GM21723 (cell line): ENCODE results near the gene RUFY3.
A peak's percentile ranks its signal among the peaks of the same experiment; 100 is the strongest.
"Not testable (repeated sequence)": the region's sequence is repeated elsewhere in the genome, so short reads cannot be mapped to it uniquely, and the experiment has no call there.

Experiments
- ATAC-seq: cut with Tn5 transposase; IDR thresholded peaks from one replicate; pipeline ENCODE4 v1.9.1; 2021; ENCODE audit warnings: mild to moderate bottlenecking, moderate library complexity; ENCODE audit not compliant: unreplicated experiment

Gene RUFY3

DNA sequence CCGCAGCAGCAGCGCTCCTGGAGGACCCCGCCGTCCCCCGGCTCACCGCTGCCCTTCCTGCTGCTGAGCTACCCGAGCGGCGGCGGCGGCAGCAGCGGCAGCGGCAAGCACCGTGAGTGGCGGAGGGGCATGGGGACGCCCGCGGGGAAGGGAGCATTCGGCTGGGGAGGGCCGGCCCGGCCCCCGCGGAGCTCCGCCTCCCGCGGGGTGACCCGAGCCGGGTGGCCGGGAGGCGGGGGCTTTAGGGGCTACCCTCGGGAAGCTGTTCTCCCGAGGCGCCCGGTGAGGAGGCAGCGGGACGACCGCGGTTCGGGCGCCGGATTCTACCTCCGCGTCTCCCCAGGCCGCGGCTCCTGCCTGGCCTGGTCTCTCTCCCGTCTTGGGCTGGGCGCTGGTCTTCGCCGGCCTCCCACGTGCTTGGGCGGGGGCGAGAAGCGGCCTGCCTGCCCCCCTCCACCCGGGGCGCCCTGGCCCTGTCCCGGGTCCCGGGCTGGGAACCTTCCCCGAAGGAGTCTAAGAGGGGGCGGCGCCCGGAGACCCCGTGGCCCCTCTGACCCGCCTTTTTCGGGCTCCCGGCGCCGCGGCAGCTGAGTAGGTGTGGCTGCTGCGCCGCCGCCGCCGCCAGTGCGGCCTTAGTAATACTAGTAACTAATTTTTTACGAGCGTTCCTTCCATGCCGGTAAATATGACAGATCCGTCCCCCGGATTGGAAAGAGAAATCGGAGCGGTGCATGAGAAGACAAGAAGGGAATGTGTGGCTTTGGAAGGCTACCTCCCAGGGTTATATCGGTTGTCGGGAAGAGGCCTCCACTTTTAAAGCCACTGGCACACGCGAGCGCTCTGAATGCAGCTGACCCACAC is 16.4 kb upstream of the RUFY3 start:
- peak; percentile 66 for ATAC-seq

DNA sequence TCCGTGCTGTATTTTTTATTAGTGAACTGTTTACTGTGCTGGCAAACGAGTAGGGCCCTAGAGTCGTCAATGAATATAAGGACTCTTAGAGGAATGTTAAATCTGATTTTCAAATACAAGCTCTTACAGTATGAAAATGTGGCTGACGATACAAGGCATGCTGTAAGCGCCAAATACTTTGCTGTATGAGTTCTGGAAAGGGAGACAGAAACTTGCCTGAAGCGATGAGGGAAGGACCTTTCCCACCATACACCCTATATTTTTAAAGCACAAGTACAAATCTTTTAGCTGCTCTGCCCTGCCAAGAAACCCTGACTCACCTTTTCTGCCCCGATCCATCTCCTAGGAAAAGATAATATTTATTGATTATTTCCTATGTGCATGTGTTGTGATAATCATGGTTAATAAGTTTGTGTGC is 15.7 kb upstream of the RUFY3 start:
- no peak for ATAC-seq

DNA sequence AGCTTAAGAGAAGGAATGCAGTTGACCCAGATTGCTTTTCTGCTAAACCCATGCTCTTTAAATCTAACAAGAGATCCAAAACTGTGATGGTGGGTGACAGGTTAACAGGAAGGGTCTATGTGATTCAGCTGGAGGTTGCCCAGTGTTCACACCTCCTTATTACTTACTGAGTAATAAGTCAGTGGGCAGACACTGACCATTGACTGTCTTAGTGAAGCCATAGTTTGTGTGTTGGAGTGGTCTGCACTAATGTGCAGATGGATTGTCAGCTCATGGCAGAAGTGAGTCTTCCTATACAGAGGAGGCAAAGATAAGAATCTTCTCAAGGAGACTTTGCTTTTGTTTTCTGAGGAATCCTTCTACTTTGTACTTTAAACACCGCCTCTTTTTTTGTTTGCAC is 15.2 kb upstream of the RUFY3 start:
- ATAC-seq: no peak

DNA sequence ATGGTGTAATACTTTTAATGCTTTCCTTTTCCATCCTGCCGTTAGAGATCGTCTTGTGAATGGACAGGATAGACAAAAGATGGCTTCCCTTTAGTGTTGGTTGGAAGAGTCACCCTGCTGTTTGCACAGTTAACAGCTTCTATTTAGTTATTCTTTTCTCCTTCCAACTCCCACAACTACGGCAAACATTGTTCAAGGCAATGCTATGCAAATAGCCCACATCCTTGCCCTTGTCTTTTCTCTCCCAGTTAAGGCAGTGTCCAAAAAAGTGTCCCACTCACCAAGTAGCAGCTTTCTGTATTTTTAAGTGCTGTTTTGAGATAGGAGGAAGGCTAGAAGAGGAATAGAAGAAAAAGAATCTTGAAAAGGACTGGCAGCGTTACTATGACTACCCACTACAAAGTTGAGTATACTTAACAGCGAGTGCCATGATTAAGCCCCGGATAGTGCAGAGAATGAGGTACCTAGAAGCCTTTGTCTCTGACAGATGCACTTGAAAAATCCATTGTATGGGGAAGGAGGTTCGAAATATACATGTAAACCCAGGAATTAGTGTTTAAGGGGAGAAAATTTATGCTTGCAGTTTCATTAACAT is 12.1 kb upstream of the RUFY3 start:
- no peak for ATAC-seq

DNA sequence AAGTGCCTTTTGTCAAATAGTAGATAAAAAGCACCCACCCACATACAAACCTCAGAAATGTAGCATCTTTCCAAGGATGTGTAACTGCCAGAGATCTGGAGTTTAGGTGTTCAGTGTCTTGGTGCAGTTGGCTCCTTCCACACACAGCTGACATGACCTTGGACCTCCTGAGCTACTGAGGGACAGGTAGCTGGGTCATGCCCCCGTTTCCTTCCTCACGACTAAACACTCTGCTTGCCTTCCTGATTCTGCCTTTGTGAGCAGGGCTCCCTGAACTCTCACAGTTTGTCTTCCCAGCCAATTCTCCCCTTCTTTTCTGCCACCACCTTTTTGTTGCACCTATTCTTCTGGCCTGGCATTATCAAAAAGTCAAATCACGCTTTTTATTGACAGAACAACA is 10.2 kb upstream of the RUFY3 start:
- no peak for ATAC-seq

DNA sequence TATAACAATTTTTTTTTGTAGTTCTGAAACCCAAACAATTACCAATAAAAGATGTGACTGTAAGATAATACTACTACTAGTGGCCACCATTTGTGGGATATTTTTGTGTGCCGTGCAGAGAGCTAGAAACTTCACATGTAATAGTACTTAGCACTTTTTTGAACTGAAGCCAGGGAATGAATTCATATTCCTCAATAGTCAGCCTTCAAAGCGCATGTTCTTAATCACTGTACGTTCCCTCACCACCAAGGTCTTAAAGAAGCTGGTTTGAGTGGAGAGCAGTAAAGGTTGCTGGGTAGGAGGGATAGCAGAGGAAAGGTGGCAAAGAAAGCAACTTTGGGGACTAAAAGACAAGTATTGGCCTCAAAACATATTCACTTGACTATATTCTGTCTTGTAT is 9.6 kb upstream of the RUFY3 start:
- ATAC-seq: no peak

DNA sequence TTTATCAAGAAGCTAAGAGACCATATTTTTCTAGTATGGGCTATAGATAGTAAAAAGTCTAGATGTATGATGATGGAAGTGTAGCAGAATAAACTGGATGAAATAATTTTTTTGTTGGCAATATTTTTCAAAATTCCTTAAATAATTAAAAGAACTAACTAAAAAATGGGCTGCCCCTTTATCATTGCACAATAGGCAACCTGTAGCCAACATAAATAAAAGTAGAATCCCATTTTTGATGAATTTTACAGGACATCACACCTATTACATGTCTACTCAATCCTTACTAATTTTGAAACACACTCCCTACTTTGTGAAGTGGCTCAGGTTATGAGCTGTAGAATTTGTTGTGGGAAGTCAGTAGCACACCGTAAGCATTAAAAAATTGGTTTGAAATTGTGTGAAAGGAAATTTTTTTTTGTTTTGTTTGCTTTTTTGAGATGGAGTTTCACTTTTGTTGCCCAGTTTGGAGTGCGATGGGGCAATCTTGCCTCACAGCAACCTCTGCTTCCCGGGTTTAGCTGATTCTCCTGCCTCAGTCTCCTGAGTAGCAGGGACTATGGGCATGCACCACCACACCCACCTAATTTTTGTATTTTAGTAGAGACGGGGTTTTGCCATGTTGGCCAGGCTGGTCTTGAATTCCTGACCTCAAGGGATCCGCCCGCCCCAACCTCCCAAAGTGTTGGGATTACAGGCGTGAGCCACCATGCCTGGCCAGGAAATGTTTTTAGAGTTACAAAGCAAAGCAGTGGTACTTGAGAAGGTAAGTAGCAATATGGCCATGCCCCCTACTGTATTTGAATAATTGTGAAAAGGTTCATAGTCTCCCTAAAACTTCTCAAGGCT is 8.9 kb upstream of the RUFY3 start:
- peak; percentile 20 for ATAC-seq

DNA sequence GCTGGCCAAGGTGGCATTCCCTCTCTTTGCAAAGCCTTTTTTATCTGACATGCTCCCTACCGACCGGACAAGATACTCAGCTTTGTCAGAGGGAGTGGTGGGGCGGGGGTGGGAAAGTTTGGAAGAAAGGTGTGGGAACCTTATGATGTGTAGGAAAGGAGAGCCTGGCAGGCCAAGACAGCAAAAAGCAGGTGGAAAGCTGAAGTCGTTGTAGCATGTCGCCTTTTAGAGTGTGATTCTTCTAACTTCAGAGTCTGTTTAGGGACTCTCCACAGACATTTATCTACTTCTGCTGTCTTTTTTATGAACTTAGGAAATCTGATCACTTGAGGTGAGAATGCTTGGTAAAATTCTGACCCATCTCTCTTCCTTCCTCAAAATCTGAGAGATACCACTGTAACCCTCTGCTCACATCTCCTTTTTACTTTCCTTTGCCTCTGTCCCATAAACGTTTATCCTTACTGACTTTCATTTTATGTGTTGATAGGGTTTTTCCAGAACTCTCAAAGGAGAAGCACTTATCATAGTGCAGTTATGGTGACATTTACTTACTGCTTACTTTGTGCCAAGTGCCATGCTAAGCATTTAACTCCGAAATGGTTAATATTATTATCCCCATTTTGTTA is 8.2 kb upstream of the RUFY3 start:
- ATAC-seq: peak; percentile 44

DNA sequence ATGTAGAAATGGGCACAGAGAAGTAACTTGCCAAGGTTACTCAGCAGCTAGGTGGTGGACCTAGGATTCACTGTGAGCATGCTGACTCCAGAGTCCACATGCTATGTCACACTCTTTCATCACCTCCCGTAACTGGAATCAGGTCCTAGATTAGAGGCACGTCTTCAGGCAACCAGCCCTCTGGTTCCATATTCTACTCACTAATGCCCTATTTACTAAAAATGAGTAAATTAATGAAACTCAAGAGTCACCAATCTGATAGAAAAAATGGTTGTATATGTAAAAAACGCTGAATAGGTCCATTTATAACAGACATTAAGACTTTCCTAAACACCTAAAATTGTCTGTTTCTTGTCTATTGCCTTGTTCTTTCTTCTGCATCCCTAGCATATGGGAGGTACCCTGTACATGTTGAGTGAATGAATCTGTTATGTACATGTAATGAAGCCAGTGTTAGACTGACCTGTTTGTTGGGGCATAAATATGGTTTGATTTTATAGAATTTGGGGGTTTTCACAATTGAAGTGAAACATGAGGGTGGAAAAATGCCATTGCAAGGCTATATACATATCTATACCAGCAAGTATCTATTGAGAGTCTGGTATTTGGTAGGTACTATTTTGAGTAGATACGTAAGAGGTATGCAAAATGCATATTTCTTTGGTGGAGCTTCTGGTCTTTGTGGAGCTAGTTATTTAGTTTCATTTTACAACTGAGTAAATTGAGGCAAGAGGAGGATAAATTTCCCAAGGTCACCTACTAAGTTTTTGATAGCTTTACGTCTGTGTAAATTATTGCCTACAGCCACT is 7.5 kb upstream of the RUFY3 start:
- peak; percentile 52 for ATAC-seq

DNA sequence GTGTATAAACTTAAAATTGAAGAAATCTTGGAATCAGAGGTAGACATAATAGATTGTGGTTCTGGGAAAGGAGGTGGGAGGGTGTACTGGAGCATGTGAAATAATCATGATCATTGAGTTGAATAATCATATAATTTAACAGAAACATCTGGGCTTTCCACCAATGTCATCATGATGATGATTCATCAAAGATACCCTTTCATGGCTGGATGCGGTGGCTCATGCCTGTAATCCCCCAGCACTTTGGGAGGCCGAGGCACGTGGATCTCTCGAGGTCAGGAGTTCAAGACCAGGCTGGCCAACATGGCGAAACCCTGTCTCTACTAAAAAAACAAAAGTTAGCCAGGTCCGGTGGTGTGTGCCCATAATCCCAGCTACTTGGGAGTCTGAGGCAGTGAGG is 6.7 kb upstream of the RUFY3 start:
- ATAC-seq: peak; percentile 1

DNA sequence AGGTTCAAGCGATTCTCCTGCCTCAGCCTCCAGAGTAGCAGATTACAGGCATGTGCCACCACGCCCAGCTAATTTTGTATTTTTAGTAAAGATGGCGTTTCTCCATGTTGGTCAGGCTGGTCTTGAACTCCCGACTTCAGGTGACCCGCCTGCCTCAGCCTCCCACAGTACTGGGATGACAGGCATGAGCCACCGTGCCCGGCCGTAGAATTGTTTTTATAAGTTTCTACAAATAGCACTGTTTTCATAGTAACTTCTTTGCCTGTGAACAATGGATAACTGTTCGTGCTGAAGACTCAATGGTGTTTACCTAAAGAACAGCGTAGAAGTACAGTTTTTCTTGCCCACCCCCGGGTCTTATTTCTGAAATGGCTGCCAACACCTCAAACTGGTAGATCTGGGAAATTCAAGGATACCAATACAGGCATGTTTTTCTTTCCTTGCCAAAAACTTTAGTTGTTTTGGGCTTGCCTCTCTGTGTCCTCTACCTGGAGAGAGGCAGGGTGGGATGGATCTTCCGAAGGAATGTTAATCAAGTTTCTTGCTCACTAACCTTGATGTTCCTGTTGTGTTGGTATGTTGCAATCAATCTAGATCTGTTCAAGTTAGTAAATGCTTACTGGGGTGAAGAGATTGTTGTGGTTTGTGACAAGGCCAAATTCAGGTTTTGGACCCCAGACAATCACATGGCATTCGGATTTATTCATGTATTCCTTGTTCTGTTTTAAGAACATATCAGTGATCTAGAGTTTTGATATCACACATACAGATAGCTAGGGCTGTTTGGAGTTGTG is 2.8 kb upstream of the RUFY3 start:
- ATAC-seq: no peak

DNA sequence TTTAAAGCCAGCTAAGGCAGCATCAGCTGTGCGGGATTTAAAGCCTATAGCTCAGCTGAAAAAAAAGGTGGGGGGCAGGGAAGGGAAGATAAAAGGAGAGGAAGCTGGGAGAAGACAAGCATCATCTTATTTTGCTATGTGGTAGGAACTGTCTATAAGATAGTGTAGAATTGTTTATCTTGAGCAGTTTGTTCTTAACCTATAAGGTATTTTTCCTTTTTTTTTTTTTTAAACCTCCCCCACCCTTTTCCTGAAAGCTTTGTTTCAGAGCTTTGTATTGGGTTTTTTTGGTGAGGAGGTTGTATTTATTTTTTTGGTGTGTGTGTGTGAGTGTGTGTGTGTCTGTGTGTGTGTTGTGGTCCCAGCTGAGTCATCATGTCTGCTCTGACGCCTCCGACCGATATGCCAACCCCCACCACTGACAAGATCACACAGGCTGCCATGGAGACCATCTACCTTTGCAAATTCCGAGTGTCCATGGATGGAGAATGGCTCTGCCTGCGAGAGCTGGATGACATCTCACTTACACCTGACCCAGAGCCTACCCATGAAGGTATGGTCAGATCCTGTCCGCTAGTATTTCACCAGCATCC is 531 bp downstream of the RUFY3 start:
- no peak for ATAC-seq

DNA sequence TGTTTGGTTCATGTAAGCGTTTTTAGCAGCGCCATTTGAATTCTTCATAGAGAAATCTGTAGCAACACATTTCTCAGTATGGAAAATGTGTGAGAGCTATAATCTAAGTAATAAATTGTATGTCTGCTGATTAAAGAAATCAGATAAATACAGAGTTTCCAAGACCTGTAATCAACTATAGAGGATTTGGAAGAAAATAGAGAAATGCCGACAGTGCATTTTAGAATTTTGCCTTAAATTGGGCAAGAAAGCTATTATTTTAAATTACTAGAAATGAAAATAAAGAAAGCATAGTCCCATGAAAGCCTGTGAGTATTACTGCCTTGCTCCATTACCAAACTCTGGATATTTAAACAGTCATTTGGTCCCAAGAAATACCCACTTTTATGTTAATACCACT is 2.7 kb downstream of the RUFY3 start:
- no peak for ATAC-seq

DNA sequence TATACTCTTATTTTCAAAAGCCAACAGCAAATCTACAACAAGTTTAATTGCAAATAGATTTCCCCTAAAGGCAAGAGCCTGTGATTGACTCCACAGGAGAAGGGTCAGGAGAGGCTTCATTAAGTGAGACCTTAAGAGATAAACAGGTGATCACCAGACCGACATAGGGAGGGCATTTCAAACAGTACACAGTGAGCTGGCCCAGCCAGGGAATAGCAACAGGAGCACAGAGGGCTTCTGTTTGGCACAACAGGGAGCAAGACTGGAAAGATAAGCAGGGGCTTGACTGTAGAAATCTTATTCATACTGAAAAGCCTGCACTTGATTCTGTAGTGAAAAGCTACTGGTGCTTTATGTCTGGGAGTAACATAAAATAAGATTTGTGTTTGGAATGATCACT is 3.9 kb downstream of the RUFY3 start:
- no peak for ATAC-seq

DNA sequence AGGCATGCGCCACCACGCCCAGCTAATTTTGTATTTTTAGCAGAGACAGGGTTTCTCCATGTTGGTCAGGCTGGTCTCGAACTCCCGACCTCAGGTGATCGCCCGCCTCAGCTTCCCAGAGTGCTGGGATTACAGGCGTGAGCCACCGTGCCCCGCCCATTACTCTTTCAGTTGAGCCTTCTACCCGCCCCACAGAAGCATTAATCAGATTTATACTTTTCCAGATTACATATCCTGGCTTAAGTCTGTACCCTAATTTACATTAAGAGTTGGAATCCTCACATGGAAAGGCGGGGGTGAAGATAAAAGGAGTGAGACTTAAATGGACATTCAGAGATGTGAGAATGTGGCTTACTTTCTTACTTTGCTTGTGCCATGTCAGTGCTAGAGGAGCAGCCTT is 4.8 kb downstream of the RUFY3 start:
- not testable (repeated sequence) for ATAC-seq

DNA sequence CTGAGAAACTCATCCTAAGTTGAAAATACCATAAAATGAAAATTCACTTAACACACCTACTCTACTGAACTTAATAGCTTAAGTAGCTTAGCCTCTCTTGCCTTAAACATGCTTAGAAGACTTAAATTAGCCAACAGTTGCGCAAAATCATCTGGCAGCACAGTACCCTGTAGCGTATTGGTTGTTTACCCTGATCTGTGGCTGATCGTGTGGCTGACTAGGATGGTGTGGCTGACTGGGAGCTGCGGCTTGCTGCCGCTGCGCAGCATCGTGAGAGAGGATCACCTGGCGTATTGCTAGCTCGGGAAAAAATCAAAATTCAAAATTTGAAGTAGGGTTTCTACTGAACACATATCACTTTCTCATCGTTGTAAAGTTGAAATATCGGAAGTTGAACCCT is 6.3 kb downstream of the RUFY3 start:
- no peak for ATAC-seq

DNA sequence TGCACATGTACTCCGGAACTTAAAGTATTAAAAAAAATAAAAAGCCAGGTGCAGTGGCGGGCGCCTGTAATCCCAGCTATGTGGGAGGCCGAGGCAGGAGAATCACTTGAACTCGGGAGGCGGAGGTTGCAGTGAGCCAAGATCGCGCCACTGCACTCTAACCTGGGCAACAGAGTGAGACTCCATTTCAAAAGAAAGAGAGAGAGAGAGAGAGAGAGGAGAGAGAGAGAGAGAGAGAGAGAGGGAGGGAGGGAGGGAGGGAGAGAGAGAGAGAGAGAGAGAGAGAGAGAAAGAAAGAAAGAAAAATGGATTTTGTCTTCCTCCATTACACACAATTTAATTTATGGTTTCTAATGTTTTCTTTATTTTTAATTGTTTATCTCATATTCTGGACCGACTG is 11.1 kb downstream of the RUFY3 start:
- not testable (repeated sequence) for ATAC-seq

DNA sequence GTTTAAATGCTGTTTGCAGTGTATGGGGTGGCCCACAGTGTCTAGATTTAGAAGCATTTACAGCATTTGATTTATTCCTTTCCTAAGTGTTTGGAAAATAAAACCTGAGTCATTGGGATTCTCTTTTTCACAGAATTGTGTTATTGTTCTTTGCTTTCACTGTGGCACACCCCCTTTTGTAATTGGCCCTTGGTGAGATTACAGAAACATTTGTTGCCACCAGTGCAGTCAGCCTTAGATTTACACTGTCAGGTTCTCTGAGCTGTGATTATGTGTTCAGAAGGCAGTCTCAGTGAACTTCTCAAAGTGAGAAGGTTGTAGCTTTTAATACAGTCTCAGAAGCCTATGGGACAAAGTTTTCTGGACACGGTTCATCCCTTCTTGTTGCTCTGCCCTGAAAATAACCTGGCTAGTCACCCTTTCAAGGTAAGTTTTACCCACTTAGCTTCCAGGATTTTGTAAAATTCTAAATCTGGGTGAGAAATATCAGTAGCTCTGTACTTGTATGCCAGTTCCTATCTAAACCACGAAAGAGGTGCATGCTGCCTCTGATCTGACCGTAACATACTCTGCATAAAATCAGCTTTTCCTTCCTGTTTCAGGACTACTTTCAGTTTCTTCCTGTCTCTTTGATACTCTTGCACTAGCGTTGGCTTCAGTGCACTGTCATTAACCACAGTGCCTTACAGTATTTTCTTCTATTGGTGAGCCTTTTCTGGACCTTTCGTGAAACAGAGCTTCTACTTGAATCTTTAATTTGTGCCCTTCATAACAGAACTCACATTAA is 12.6 kb downstream of the RUFY3 start:
- peak; percentile 90 for ATAC-seq
